ENCODE results near the gene FBRS.

Gene FBRS

DNA sequence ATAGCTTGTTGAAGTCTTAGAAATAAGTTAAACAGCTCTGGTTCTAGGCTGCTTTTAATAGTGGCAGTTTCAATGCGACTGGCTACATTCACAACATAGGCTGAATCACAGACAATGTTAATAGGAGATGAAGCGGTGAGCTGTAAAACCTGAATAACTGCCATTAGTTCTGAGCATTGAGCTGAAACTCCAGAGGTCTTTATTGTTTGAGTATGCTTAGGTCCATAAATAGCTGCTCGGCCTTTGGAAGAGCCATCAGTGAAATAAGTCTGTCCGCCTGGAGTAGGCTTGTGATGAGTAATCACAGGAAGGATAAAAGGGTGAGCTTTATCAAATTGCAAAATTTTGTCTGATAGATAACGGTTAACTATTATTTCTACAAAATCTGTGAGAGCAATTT, 38.6 kb upstream of the FBRS start:
- H3K4me3 ChIP-seq (ENCODE audit: control insufficient read depth, low read depth, low read length), result no peak overlapping the region
- TF ChIP-seq, protein P1, sequence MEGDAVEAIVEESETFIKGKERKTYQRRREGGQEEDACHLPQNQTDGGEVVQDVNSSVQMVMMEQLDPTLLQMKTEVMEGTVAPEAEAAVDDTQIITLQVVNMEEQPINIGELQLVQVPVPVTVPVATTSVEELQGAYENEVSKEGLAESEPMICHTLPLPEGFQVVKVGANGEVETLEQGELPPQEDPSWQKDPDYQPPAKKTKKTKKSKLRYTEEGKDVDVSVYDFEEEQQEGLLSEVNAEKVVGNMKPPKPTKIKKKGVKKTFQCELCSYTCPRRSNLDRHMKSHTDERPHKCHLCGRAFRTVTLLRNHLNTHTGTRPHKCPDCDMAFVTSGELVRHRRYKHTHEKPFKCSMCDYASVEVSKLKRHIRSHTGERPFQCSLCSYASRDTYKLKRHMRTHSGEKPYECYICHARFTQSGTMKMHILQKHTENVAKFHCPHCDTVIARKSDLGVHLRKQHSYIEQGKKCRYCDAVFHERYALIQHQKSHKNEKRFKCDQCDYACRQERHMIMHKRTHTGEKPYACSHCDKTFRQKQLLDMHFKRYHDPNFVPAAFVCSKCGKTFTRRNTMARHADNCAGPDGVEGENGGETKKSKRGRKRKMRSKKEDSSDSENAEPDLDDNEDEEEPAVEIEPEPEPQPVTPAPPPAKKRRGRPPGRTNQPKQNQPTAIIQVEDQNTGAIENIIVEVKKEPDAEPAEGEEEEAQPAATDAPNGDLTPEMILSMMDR (conservative IDR thresholded peaks at IDR 0.05; ENCODE audit: control insufficient read depth, insufficient read depth, low read depth, low read length), result no peak
- DNase-seq (ENCODE audit: low read depth), result no peak

DNA sequence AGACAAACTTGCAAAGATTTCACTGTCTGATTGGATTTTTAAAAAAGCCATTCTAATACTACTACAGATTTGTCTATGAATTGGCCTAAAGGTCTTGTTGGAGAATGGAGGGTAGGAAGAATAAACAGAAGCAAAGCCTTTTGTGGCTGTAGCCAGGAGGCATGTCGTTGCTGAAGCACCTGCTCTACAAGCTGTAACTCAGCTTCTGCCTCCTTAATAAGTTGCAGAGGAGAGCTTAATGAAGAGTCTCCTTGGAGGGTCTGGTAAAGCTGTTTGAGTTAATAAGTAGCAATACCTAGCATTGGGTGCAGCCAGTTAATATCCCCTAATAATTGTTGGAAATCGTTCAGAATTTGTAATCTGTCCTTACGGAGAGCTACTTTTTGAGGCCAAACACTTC, 38.1 kb upstream of the FBRS start:
- TF ChIP-seq, protein P1 (conservative IDR thresholded peaks at IDR 0.05; ENCODE audit: control insufficient read depth, insufficient read depth, low read depth, low read length), result no peak
- no peak for DNase-seq (ENCODE audit: low read depth)
- no peak overlapping the region for H3K4me3 ChIP-seq (ENCODE audit: control insufficient read depth, low read depth, low read length)

DNA sequence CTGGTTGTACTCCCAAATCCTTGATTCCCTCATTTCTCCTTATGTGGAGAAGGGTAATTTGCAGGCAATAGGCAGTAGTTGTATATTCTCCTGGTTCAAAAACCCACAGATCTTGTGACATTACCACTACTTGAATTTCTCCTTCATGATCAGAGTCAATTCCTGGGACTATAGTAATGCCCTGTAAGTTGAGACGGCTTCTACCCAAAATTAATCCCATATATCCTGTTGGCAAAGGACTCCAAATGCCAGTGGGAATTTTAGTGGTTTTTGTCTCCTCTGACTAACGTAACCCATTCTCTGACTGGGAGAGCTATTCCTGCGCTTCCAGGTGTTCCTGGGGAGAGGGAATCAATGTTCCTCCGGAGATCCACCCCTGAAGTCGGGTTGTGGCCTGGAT, 36.5 kb upstream of the FBRS start:
- no peak overlapping the region for H3K4me3 ChIP-seq (ENCODE audit: control insufficient read depth, low read depth, low read length)
- DNase-seq (ENCODE audit: low read depth), result peak; percentile 74
- TF ChIP-seq, protein P1 (conservative IDR thresholded peaks at IDR 0.05; ENCODE audit: control insufficient read depth, insufficient read depth, low read depth, low read length), result no peak

GRCh38 chr16:30622455-30623032, 35.7 kb upstream of the FBRS start:
- no peak overlapping the region for H3K4me3 ChIP-seq (ENCODE audit: control insufficient read depth, low read depth, low read length)
- TF ChIP-seq, protein P1 (conservative IDR thresholded peaks at IDR 0.05; ENCODE audit: control insufficient read depth, insufficient read depth, low read depth, low read length), result no peak
- no peak for DNase-seq (ENCODE audit: low read depth)

DNA sequence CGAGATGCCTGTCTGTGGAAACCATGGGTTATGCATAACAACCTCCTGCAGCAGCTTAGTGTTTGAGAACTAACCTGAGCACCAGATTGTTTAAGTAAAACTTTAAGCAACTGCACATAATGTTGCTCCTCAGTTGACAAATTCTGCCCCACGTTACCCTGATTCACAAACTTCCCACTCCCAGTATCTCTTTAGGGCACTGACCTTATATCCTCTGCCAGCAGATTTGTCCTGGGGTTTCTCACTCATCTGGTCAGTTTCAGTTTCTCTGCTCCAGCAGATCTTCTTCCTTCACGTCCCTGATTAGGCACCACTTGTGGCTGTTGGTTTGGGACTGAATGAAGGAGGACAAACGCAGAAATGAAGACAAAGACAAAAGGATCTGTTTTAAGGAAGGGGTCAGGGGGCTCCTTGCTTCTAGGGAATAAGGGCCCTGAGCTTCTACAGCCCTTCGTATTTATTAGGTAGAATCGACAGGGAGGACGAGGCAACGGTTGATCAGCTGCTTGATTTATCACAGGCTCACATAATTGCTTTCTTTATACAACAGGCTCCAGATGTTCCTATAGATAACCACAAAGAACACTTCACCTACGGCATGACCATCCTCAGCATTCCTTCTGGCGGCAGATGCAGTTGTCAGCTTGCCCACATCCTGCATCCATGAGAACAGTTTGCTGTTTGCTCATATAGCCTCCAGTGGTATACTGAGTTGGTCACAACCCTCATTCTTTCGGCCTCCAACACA, 34.5 kb upstream of the FBRS start:
- peak; percentile 43 for DNase-seq (ENCODE audit: low read depth)
- H3K4me3 ChIP-seq (ENCODE audit: control insufficient read depth, low read depth, low read length), result no peak overlapping the region
- TF ChIP-seq, protein P1 (conservative IDR thresholded peaks at IDR 0.05; ENCODE audit: control insufficient read depth, insufficient read depth, low read depth, low read length), result no peak

DNA sequence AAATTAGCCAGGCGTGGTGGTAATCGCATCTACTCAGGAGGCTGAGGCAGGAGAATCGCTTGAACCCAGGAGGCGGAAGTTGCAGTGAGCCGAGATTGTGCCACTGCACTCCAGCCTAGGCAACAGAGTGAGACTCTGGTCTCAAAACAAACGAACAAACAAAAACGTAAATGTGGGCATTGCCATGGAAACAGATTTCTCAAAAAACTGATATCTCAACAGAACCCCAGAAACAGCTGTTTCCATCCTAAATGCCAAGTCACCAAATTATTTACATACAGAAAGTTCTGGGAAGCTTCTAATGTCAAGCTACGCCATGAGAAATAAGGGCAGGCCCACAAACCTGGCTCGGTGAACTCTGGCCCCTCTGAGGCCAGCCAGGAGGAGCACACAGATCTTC, 32.0 kb upstream of the FBRS start:
- TF ChIP-seq, protein P1 (conservative IDR thresholded peaks at IDR 0.05; ENCODE audit: control insufficient read depth, insufficient read depth, low read depth, low read length), result no peak
- DNase-seq (ENCODE audit: low read depth), result no peak
- no peak overlapping the region for H3K4me3 ChIP-seq (ENCODE audit: control insufficient read depth, low read depth, low read length)
